Spinal cord (tissue), 10 donors: ENCODE results near the gene MAL. TPM values are rescaled to one million over a fixed set of nuclear protein-coding genes. Genes with fewer than 3 reads are reported as not detected.

Source experiments
- DNase-seq, 6 donors: peaks; one replicate each; pipeline versions ENCODE4 v3.0.0 to v3.0.0-alpha.2; 2013 to 2015; ENCODE audit warnings: low spot score in 6 of 6, low read depth in 4 of 6
- H3K27ac ChIP-seq: one replicate; pipeline ENCODE4 v1.5.1; 2013; ENCODE audit warnings: low read depth, low read length, control low read depth
- H3K27me3 ChIP-seq: one replicate; pipeline ENCODE4 v1.6.1; 2013; ENCODE audit warnings: low read length; ENCODE audit not compliant: control insufficient read depth, insufficient read depth
- H3K36me3 ChIP-seq: one replicate; pipeline ENCODE4 v1.6.1; 2013; ENCODE audit warnings: low read length; ENCODE audit not compliant: control insufficient read depth, insufficient read depth
- H3K4me1 ChIP-seq: one replicate; pipeline ENCODE4 v1.6.1; 2013; ENCODE audit warnings: low read length; ENCODE audit not compliant: control insufficient read depth, insufficient read depth
- H3K4me3 ChIP-seq: one replicate; pipeline ENCODE4 v1.5.1; 2013; ENCODE audit warnings: low read depth, low read length, control low read depth
- H3K9me3 ChIP-seq: one replicate; pipeline ENCODE4 v1.6.1; 2013; ENCODE audit warnings: low read length; ENCODE audit not compliant: control insufficient read depth, insufficient read depth
- WGBS: methylation state at CpG from one replicate; pipeline ENCODE4 v1.1.5; 2013; ENCODE audit warnings: missing lambda C conversion rate; ENCODE audit not compliant: insufficient coverage; 5-methylcytosine and 5-hydroxymethylcytosine counted together
- polyA plus RNA-seq, 2 donors: library from polyadenylated mRNA; unstranded; fragments of 120-200 nt; gene quantifications; one replicate each; pipeline ENCODE4 v1.2.1, GENCODE V29; 2013; ENCODE audit not compliant: insufficient read length in 2 of 2
- total RNA-seq, 2 donors: library from RNA; depleted of rRNA in 1 of 2; stranded (reverse); fragments of 120-200 nt in 1 of 2; fragments of >200 nt in 1 of 2; gene quantifications; one replicate each; pipeline versions ENCODE4 v1.2.3 to v1.2.4, GENCODE V29; 2013 to 2014
- donor health status: healthy.

The MAL gene
- total and polyA plus RNA-seq, 4 donors = 8.2 to 23.0 (median 18.6) TPM

DNA sequence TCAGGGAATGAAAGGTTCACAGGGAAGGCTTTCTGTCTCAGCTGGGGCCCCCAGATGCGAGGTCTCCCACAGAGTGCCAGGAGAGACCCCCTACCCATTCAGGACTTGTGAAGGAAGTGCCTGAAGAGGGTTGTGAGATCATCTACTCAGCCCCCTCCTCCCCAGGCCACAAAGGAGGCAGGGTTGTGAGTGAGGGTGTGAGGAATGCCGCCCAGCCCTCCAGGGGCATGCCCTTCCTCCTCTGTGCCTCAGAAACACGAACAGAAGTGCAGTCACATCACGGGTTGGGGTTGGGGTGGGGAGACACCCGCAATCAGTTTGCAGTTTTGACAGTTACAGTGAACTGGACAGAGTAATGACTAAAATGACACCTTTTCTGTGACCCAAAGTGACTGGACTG is 5.0 kb downstream of the MAL start:
- 55% methylated on average over 3 of the region's 5 CpGs for WGBS
- Histone ChIP-seq H3K27ac (no peak overlapping the region), H3K27me3 (peaks cover 39% of the 10 kb centered on the region)

DNA sequence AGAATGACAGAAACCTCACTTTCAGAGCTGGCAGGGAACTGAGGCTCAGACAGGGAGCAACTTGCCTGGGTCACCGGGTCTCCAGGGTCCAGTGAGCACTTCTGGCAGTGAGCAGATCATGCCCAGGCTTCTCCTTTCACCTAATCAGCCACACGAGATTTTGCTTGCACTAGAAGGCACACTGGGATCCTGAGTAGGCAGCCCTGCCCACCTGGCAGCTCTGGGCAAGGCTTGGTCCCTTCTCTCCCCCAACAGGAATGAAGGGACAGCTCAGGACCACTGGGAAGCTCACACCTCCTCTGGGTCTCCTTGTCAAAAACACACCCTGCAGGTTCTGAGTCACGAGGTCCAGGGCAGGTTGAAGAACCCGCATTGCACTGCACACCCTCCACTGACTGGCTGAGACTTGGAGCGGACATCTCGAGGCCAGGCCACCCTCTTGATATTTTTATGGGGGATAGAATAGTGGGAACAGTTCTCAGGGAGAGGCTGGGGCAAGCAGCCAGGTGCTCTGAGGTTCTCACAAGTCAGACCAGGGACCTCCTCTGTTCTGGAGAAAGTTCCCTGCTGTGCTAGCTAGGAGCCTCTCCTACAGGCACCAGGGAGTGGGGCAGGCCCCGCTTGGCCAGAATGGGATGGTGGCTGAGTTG is 5.7 kb downstream of the MAL start:
- H3K27ac ChIP-seq = no peak overlapping the region
- H3K27me3 ChIP-seq = peaks cover 33% of the 10 kb centered on the region
- peaks cover 38% of the 10 kb centered on the region for H3K4me1 ChIP-seq
- no peak for DNase-seq
- no peaks in the 10 kb centered on the region for H3K36me3 ChIP-seq
- H3K4me3 ChIP-seq = no peak overlapping the region
- no peaks in the 10 kb centered on the region for H3K9me3 ChIP-seq
- 82% methylated on average over 5 of the region's 7 CpGs for WGBS

More for the DNA sequence above, 5.0 kb downstream of the MAL start:
- Histone ChIP-seq H3K4me1 (peaks cover 44% of the 10 kb centered on the region), H3K36me3 (no peaks in the 10 kb centered on the region), H3K9me3 (no peaks in the 10 kb centered on the region), H3K4me3 (no peak overlapping the region)
- no peak for DNase-seq

DNA sequence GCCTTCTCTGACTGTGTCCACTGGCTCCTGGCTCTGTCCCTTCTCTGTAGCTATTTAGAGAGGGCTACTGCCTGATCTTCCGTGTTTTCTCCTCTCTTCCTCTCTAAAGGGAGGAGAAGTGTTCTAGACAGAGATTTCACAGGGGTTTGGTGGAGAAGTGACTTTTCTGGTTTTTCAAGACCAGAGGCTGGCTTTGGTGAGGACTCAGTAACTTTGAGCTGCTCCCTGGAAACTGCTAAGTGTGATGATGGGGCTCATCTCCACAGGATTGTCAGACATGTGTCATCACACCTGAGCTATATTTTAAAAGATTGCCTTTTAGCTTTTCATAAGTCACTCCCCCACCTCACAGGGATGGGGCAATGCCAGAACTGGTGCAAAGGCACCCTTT is 6.2 kb downstream of the MAL start:
- Histone ChIP-seq H3K36me3 (no peaks in the 10 kb centered on the region), H3K9me3 (no peaks in the 10 kb centered on the region), H3K4me1 (peaks cover 34% of the 10 kb centered on the region), H3K4me3 (no peak overlapping the region), H3K27ac (no peak overlapping the region), H3K27me3 (peaks cover 29% of the 10 kb centered on the region)
- WGBS = no CpG with 5 or more reads among the region's 1 CpG
- DNase-seq = no peak

DNA sequence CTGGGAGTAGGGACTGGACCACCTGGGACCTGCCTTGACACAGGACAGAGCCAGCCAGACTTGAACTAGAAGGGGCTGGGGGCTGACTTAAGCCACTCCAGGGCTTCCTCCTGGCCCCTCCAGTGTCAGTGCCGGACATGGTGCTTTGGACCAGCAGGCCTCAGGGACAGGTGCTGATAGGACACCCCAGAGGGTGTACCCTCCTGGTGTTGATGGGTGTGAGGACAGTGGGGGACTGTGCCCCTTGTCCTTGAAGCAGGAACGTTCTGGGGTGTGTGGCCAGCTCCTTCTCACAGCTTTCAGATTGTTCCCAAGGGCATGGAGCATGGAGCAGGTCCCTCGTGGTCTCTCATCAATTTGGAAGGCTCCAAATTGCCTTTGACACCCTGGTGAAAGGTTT is 6.8 kb downstream of the MAL start:
- H3K4me3 ChIP-seq = no peak overlapping the region
- peaks cover 29% of the 10 kb centered on the region for H3K4me1 ChIP-seq
- DNase-seq = no peak
- peaks cover 23% of the 10 kb centered on the region for H3K27me3 ChIP-seq
- H3K27ac ChIP-seq = no peak overlapping the region
- 67% methylated on average over 3 of the region's 3 CpGs for WGBS
- H3K36me3 ChIP-seq = no peaks in the 10 kb centered on the region
- H3K9me3 ChIP-seq = no peaks in the 10 kb centered on the region

DNA sequence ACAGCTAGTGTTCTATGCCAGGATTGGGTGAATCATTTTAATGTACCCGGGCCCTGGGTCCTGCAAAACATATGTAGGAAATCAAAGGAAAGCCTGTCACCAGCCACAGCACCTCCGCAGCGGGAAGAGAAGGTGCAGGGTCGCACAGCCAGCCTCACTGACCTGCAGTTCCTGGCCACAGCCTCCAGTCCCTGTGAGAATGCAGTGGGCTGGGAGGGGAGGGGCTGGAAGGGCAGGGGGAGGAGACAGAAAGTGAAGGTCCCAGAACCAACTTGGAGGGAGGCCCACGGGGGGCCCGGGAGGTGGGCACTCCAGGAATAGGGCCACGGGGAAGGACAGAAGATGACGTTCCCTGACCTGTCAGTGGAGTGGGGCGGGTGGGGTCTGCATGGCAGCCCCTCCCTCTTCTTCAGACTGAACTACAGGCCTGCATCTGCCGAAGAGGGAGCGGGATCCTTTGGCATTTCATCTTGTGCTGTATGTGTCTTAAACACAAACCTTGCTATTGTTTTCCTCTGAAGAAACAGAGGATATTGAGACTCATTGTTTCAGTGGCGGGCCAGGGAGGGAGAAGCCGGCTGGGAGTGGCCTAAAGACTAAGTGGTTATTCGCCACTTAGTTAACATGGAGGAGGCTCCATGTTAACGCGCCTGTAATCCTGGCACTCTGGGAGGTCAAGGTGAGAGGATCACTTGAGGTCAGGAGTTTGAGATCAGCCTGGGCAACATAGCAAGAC is 7.5 kb downstream of the MAL start:
- Histone ChIP-seq H3K27me3 (peaks cover 17% of the 10 kb centered on the region), H3K9me3 (no peaks in the 10 kb centered on the region), H3K4me1 (peaks cover 29% of the 10 kb centered on the region), H3K4me3 (no peak overlapping the region), H3K27ac (no peak overlapping the region), H3K36me3 (no peaks in the 10 kb centered on the region)
- WGBS = 40% methylated on average over 8 of the region's 16 CpGs
- no peak for DNase-seq

DNA sequence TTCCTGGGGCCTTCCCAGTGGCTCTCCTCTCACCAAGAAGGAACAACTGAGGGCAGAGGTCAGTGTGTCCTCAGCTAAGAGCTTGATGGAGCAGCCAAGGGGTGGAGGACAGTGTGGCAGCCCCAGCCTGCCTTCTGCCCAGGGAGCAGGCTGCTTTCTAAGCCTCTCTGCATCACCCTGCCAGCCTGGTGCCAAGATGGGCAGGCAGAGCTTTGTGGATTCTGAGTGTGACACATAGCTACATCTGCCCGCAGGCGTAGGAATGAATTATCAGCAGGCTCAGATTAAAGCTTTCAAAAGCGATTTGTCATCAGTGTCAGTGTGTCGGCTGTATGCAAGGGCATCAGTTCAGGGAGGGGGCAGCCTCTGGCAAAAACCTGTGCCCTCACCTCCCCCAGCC is 8.7 kb downstream of the MAL start:
- 58% methylated on average over 2 of the region's 4 CpGs for WGBS
- H3K27me3 ChIP-seq = peaks cover 17% of the 10 kb centered on the region
- DNase-seq = peak in 1 of 6 donors; percentile 41

DNA sequence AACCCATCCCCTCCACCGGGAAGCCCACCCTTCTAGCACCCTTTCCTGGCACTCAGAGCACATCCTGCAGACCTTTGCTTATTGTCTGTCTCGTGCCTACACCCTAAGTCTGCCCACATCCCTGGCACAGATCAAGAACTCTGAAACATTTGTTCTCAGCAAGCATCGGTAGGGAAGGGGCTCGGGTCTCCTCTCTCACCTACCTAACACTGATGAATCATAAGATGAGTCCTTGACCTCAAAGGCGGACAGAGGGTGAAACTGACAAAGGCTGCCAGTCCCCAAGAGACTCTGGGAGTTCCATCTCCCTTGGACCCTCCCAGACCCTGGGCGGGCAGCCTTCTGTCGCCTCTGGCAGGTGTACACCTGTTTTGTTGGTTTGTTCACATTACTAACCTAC is 9.3 kb downstream of the MAL start:
- Histone ChIP-seq H3K4me3 (no peak overlapping the region), H3K36me3 (no peaks in the 10 kb centered on the region), H3K27me3 (peaks cover 15% of the 10 kb centered on the region), H3K27ac (no peak overlapping the region), H3K4me1 (peaks cover 28% of the 10 kb centered on the region), H3K9me3 (no peaks in the 10 kb centered on the region)
- DNase-seq = no peak
- WGBS = 76% methylated on average over 6 of the region's 7 CpGs

More for the DNA sequence above, 8.7 kb downstream of the MAL start:
- Histone ChIP-seq H3K9me3 (no peaks in the 10 kb centered on the region), H3K4me1 (peaks cover 29% of the 10 kb centered on the region), H3K27ac (no peak overlapping the region), H3K4me3 (no peak overlapping the region), H3K36me3 (no peaks in the 10 kb centered on the region)

DNA sequence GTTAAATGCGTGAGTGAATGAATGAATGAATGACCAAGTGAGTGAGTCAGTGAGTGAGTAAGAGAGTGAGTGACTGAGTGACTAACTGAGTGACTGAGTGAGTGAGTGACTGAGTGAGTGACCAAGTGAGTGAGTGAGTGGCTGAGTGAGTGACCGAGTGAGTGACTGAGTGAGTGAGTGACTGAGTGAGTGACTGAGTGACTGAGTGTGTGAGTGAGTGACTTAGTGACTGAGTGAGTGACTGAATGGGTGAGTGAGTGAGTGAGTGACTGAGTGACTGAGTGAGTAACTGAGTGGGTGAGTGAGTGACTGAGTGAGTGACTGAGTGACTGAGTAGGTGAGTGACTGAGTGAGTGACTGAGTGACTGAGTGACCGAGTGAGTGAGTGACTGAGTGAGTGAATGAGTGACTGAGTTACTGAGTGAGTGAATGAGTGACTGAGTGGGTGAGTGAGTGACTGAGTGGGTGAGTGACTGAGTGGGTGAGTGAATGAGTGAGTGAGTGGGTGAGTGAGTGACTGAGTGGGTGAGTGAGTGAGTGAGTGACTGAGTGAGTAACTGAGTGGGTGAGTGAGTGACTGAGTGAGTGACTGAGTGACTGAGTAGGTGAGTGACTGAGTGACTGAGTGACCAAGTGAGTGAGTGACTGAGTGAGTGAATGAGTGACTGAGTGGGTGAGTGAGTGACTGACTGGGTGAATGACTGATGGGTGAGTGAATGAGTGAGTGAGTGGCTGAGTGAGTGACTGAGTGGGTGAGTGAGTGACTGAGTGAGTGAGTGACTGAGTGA is 11.3 kb downstream of the MAL start:
- Histone ChIP-seq H3K27me3 (peaks cover 9% of the 10 kb centered on the region), H3K4me3 (no peak overlapping the region), H3K36me3 (no peaks in the 10 kb centered on the region), H3K9me3 (no peaks in the 10 kb centered on the region), H3K27ac (no peak overlapping the region), H3K4me1 (peaks cover 26% of the 10 kb centered on the region)
- no peak for DNase-seq
- 92% methylated on average over 3 of the region's 3 CpGs for WGBS

DNA sequence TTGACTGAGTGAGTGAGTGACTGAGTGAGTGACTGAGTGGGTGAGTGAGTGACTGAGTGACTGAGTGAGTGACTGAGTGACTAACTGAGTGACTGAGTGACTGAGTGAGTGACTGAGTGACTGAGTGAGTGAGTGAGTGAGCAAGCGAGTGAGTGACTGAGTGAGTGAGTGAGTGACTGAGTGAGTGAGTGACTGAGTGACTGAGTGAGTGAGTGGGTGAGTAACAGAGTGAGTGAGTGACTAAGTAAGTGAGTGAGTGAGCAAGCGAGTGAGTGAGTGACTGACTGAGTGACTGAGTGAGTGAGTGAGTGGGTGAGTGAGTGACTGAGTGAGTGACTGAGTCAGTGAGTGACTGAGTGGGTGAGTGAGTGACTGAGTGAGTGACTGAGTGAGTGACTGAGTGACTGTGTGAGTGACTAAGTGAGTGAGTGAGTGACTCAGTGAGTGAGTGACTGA is 11.9 kb downstream of the MAL start:
- 100% methylated on average over 2 of the region's 2 CpGs for WGBS
- H3K27me3 ChIP-seq = peaks cover 5% of the 10 kb centered on the region
- H3K27ac ChIP-seq = no peak overlapping the region
- peaks cover 28% of the 10 kb centered on the region for H3K4me1 ChIP-seq
- H3K36me3 ChIP-seq = no peaks in the 10 kb centered on the region
- DNase-seq = no peak
- H3K4me3 ChIP-seq = no peak overlapping the region
- H3K9me3 ChIP-seq = no peaks in the 10 kb centered on the region
